ENCODE data around the gene MYO16.

The MYO16 gene

GRCh38 chr13:108795841-108796240 is 166.4 kb downstream of the MYO16 start:
- H3K27ac ChIP-seq (ENCODE audit: low read depth, low read length) = no peak overlapping the region
- H3K79me2 ChIP-seq (ENCODE audit: insufficient read depth, low read length) = no peaks in the 10 kb centered on the region
- TF ChIP-seq EZH2phosphoT487 (conservative IDR thresholded peaks at IDR 0.05; ENCODE audit: low read length) = no peak
- TF ChIP-seq CTCF (IDR thresholded peaks at IDR 0.05; ENCODE audit: insufficient read depth, low read length, poor library complexity, severe bottlenecking) = no peak
- no peaks in the 10 kb centered on the region for H3F3A ChIP-seq (ENCODE audit: insufficient read depth)
- H3K36me3 ChIP-seq (ENCODE audit: low read length) = no peaks in the 10 kb centered on the region
- no peak overlapping the region for H2AFZ ChIP-seq (ENCODE audit: low read depth, low read length, severe bottlenecking)
- H4K20me1 ChIP-seq (ENCODE audit: low read depth, low read length) = no peaks in the 10 kb centered on the region
- H3K9me3 ChIP-seq (ENCODE audit: insufficient read depth, low read length) = no peaks in the 10 kb centered on the region
- no peak overlapping the region for H3K4me2 ChIP-seq (ENCODE audit: low read depth, low read length, poor library complexity, severe bottlenecking)
- H3K9ac ChIP-seq (ENCODE audit: low read length) = no peak overlapping the region
- H3K27me3 ChIP-seq (ENCODE audit: low read length) = no peaks in the 10 kb centered on the region
- H3K4me3 ChIP-seq (ENCODE audit: insufficient read depth, low read length, poor library complexity, severe bottlenecking) = no peak overlapping the region
- H3K9me2 ChIP-seq (replicated peaks; ENCODE audit: insufficient read depth, low read length) = no peaks in the 10 kb centered on the region

GRCh38 chr13:108797354-108797753 is 167.9 kb downstream of the MYO16 start:
- Histone ChIP-seq H3K27me3 (ENCODE audit: low read length) (no peaks in the 10 kb centered on the region), H3K9me2 (replicated peaks; ENCODE audit: insufficient read depth, low read length) (no peaks in the 10 kb centered on the region), H3K4me3 (ENCODE audit: insufficient read depth, low read length, poor library complexity, severe bottlenecking) (no peak overlapping the region), H3K9me3 (ENCODE audit: insufficient read depth, low read length) (no peaks in the 10 kb centered on the region), H3K4me2 (ENCODE audit: low read depth, low read length, poor library complexity, severe bottlenecking) (no peak overlapping the region), H3K36me3 (ENCODE audit: low read length) (no peaks in the 10 kb centered on the region), H3K27ac (ENCODE audit: low read depth, low read length) (no peak overlapping the region), H3K79me2 (ENCODE audit: insufficient read depth, low read length) (no peaks in the 10 kb centered on the region), H3F3A (ENCODE audit: insufficient read depth) (no peaks in the 10 kb centered on the region), H2AFZ (ENCODE audit: low read depth, low read length, severe bottlenecking) (no peak overlapping the region), H3K9ac (ENCODE audit: low read length) (no peak overlapping the region), H4K20me1 (ENCODE audit: low read depth, low read length) (no peaks in the 10 kb centered on the region)
- TF ChIP-seq CTCF (IDR thresholded peaks at IDR 0.05; ENCODE audit: insufficient read depth, low read length, poor library complexity, severe bottlenecking) (no peak), EZH2phosphoT487 (conservative IDR thresholded peaks at IDR 0.05; ENCODE audit: low read length) (no peak)

- H3K27me3 ChIP-seq (ENCODE audit: low read length) = no peaks in the 10 kb centered on the region
These were observed 178.4 kb downstream of the MYO16 start for GRCh38 chr13:108807841-108808240.

More at GRCh38 chr13:108807841-108808240, 178.4 kb downstream of the MYO16 start:
- Histone ChIP-seq H3K4me3 (ENCODE audit: insufficient read depth, low read length, poor library complexity, severe bottlenecking) (no peak overlapping the region), H3F3A (ENCODE audit: insufficient read depth) (no peaks in the 10 kb centered on the region), H4K20me1 (ENCODE audit: low read depth, low read length) (no peaks in the 10 kb centered on the region), H3K9ac (ENCODE audit: low read length) (no peak overlapping the region), H3K9me3 (ENCODE audit: insufficient read depth, low read length) (no peaks in the 10 kb centered on the region), H3K27ac (ENCODE audit: low read depth, low read length) (no peak overlapping the region), H3K36me3 (ENCODE audit: low read length) (no peaks in the 10 kb centered on the region), H2AFZ (ENCODE audit: low read depth, low read length, severe bottlenecking) (no peak overlapping the region), H3K4me2 (ENCODE audit: low read depth, low read length, poor library complexity, severe bottlenecking) (no peak overlapping the region), H3K79me2 (ENCODE audit: insufficient read depth, low read length) (no peaks in the 10 kb centered on the region), H3K9me2 (replicated peaks; ENCODE audit: insufficient read depth, low read length) (no peaks in the 10 kb centered on the region)
- TF ChIP-seq CTCF (IDR thresholded peaks at IDR 0.05; ENCODE audit: insufficient read depth, low read length, poor library complexity, severe bottlenecking) (no peak), EZH2phosphoT487 (conservative IDR thresholded peaks at IDR 0.05; ENCODE audit: low read length) (no peak)
